ENCODE measurements around the gene NUMB.

- no peak for TF ChIP-seq POLR2A (IDR thresholded peaks at IDR 0.05; ENCODE audit: low read length)
- TF ChIP-seq GATA1 (IDR thresholded peaks at IDR 0.05; ENCODE audit: low read depth, low read length): no peak
Observed at GRCh38 chr14:73240816-73241480, 217.4 kb downstream of the NUMB start.

Data from erythroblast (primary cell).